GM21423 (cell line): ENCODE results near the gene ZNF148.

Source experiments
- ATAC-seq: cut with Tn5 transposase; IDR thresholded peaks from one replicate; pipeline ENCODE4 v1.9.1; 2021; ENCODE audit warnings: mild to moderate bottlenecking, moderate library complexity; ENCODE audit not compliant: unreplicated experiment

ZNF148 gene

DNA sequence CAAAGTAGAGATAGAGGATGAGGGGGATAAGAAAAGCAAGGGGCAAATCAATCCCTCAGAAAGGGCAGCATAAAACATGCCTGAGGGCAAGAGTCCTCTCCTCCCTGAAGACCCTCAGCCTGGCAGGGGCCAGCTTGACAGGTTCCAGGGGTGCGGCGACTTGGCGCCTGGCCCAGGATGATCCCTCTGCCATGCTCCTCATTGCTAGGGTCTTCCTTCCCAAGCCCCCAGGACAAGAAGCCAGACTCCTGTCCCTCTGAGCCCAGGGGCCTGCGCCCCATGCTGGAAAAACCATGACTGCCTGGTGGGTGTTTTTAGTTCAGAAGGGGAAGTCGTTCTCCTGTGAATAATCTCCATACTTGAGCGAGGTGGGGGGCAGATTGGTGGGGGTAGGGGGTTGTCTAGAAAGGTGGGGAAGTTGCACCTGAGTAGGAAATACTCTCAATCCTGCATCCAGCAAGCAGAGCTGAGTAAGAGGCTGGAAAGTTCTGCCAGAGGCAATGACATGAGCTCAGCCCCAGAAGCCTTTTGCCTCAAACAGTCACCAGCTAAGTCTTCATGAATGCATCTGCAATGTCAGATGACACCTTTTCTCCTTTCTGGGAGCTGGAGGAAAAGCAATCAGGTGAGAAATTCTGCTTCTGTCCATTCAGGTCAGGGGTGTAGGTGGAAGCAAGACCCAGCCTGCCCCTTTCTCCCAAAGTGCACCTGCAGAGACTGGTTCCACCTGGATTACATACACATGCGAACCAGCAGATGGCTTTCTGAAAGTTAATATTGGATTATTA, 180.9 kb downstream of the ZNF148 start:
- no peak for ATAC-seq

- ATAC-seq: peak; percentile 61
Observed at GRCh38 chr3:125192190-125193035, 182.7 kb downstream of the ZNF148 start.

DNA sequence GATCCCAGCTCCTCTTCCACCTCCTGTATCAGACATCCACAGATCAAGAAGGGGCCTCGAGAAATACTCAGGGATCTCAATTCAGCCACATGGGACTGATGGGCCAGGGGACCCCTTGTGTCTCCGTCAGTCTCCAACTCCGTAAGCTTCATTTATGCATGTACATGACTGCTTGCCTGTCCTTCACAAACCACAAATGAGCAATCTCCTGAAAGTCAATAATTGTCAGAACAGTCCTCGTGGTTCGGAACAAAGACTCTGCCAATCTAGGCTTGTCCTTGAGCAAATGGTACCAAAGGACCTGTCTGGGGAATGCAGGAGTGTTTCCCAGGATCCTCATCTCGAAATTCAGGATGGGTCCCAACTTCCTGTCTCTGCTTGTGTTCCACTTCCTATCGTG, 183.4 kb downstream of the ZNF148 start:
- ATAC-seq: no peak

DNA sequence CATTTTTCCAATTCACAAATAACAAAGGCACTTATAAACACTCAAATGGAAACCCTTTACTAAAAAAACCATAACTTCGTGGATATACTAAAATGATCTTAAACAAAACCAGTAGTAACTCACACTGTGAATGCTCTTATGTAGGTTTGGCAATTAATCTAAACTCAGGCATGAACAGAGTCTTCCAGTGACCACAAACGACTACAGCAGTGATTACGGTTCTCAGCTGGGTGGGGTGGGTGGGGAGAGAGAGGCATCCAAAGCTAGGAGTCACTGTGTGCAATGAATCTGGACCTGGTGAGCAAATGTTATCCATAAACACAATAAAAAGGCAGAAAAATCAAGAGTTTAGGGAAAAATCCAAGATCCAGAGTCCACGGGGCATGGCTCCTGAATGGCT, 183.9 kb downstream of the ZNF148 start:
- ATAC-seq: no peak

DNA sequence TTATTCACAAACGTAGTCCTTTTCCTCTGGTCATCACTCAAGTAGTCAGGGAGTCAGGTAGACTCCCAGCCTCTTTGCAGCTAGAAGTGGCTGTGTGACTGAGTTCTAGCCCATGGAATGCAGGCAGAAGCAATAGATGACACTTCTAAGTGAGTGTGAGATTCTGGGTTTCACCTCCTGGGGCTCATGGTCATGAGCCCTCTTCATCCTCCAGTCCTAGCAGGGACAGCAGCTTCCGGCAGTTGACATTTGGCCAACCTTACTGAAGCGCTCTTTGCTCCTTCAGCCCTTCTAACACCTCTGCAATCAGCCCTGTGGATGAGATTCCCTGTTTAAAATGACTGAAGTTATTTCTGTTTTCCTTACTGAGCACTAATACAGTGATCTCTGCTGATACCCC, 184.3 kb downstream of the ZNF148 start:
- ATAC-seq: no peak

DNA sequence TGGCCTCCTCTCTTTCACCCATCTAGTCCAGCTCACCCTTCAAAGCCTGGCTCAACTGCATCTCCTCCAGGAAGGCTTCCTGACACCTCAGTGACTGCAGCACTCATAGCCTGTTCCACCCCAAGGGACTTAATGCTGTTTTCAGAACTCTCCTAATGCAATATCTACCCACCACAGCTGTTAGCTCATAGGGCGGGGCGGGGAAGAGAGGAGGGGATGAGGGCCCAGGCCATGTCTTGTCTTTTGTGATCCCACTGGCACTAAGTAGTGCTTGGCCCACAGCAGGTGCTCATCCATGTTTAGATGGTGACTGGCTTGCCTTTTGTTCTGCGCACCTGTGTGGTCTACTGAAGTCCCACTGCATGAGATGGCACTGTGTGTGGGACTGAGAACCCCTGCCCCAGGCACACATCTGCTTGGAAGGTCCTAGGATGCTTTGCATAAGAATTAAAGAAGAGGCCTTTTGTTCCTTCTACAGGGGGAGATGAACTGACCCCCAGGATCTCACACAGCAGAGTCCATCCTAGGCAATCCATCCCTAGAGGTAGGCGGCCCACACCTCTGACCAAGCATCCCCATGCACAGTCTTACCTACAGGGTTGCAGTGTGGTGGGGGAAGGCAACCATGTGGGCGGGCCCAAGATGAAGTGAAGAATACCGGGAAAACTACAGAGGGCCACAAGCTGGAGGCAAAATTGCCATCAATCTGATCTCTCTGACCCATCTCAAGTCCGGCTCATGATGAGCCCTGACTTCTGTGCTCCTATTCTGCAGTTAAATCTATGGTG, 185.6 kb downstream of the ZNF148 start:
- no peak for ATAC-seq

DNA sequence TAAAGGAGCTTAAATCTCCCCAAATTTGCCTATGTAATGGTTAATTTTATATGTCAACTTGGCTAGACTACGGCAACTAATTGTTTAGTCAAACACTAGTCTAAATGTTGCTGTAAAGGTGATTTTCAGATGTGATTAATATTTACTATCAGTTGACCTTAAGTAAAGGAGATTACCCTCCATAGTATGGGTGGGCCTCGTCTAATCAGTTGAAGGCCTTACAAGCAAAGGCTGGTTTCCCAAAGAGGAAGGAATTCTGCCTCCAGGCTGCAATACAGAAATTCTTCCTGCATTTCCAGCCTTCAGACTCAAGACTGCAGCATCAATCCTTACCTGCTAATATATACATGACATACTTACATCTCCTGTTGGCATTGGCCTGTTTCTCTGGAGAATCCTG, 186.2 kb downstream of the ZNF148 start:
- ATAC-seq: no peak

DNA sequence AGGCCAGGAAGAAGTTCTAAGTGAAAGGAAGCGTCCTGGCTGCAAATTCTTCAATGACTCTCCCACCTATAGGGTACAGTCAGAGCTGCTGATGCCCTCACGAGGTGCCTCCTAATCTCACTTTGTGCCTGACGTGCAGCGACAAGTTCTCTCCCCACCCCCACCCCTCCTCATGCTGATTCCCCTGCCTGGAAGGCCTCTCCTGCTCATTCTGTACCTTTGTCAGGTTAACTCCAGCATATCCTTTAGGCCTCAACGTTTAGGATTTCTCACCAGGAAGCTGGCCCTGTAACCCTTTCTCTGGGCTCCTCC, 187.6 kb downstream of the ZNF148 start:
- no peak for ATAC-seq

DNA sequence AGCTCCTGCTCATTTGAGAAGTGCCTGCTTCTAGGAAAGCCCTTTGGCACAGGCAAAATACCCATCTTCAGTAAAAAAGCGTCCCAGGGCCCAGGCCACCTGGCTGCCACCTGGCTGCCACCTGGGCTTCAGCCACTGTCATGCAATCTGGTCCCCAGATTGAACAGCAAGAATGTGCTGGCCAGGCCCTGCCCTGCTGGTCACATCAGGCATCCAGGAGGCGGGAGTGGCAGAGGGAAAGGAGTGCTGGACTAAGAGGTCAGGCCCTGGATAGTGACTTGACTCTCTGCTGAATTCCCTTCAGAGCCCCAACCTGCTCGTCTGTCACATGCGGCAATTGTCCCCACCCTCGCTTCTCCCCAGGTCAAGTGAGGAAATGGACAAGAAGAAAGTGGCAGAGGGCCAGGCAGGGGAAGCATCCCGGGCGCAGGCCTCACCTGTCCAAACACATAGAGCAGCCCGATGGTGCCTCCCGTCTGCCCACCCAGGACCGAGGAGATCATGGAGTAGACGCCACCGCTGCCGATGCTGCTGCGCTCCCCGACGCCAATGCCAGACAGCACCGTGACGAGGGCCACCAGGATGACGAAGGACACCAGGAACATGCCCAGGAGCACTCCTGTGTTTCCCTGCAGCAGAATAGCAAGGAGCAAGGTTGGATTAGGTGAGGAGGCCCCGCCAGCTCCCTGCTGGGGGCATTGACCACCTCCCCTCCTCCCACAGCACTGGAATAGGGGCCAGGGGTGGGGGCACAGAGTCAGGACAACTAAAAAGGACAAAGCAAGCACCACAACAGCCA, 188.1 kb downstream of the ZNF148 start:
- ATAC-seq: no peak

GRCh38 chr3:125186261-125186787, 188.8 kb downstream of the ZNF148 start:
- no peak for ATAC-seq

DNA sequence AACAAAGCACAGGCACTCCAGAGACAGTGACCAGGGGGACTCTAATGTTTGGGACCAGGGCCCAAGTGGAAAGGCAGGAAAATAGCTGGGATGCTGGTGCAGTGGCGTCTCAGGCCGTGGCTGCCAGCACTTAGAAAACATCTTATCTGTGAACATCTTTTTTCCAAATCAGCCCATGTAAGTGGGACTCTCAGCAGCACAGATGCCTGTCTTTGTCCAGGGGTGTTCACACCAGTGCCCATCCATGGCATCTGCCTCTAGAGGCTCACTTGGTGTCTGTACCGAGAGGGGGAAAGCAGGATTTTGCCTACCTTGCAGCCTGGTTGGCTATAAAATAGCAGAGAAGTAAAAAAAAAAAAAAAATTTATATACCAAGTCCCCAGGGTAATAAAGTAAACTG, 189.3 kb downstream of the ZNF148 start:
- ATAC-seq: no peak

DNA sequence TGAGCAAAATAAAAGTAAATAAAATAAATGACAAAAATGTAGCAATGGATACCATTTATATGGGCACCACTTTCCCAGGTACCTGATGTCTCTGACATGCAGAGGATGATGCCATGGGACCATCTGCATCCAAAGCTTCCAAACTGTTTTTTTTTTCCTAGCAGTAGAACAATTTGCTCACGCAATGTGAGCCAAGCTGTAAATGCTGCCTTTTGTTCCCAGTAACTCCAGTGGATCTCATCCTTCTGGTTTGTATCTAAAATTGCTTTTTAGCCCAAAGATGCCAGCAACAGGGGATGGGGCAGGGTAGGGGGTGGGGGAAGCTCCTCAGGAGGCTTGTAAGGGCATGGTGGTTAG, 195.3 kb downstream of the ZNF148 start:
- ATAC-seq: no peak

GRCh38 chr3:125179143-125179883, 195.8 kb downstream of the ZNF148 start:
- peak; percentile 49 for ATAC-seq

GRCh38 chr3:125177746-125178145, 197.4 kb downstream of the ZNF148 start:
- ATAC-seq: no peak
